Myocyte (in vitro differentiated cells): ENCODE measurements around the gene ASB14. TPM values are rescaled to one million over a fixed set of nuclear protein-coding genes. Genes with fewer than 3 reads are reported as not detected.
A peak's percentile ranks its signal among the peaks of the same experiment; 100 is the strongest.

Experiments
- DNase-seq: peaks from one replicate; pipeline ENCODE4 v3.0.0-alpha.2; 2012; ENCODE audit warnings: low read depth
- total RNA-seq: library from RNA; depleted of rRNA; stranded (reverse); fragments of >200 nt; gene quantifications from 2 replicates; pipeline ENCODE4 v1.2.3, GENCODE V29; 2014

ASB14 gene
- total RNA-seq, 1 donor from 2014 or later, result 5.6 TPM

- no peak for DNase-seq
Observed at GRCh38 chr3:57261119-57261518, 31.4 kb downstream of the ASB14 start.

- no peak for DNase-seq
Observed at GRCh38 chr3:57257678-57258077, 34.8 kb downstream of the ASB14 start.

GRCh38 chr3:57256844-57257243 is 35.6 kb downstream of the ASB14 start:
- peak; percentile 63 for DNase-seq

- peak; percentile 6 for DNase-seq
Observed at GRCh38 chr3:57252404-57252803, 40.1 kb downstream of the ASB14 start.

- no peak for DNase-seq
Observed at GRCh38 chr3:57244946-57245345, 47.5 kb downstream of the ASB14 start.

GRCh38 chr3:57234613-57235575 is 57.6 kb downstream of the ASB14 start:
- no peak for DNase-seq

GRCh38 chr3:57233799-57234198 is 58.7 kb downstream of the ASB14 start:
- DNase-seq, result no peak

- no peak for DNase-seq
Observed at GRCh38 chr3:57230006-57230405, 62.5 kb downstream of the ASB14 start.

- peak; percentile 67 for DNase-seq
Observed at GRCh38 chr3:57227930-57228751, 64.3 kb downstream of the ASB14 start.

GRCh38 chr3:57227204-57227929 is 65.1 kb downstream of the ASB14 start, which contains the start of gene APPL1:
APPL1 (plus strand) TSS chr3:57227729; CDS start chr3:57227884, 155 bp downstream.
- DNase-seq, result peak; percentile 94

- DNase-seq, result no peak
Observed at GRCh38 chr3:57226176-57226575, 66.3 kb downstream of the ASB14 start.

- DNase-seq, result no peak
Observed at GRCh38 chr3:57224856-57225255, 67.6 kb downstream of the ASB14 start.

GRCh38 chr3:57221883-57222282 is 70.6 kb downstream of the ASB14 start:
- DNase-seq, result peak; percentile 54

Other genes starting within 250 kb of the ASB14 start
- gene SPATA12, start 232.0 kb downstream of the ASB14 start, total RNA-seq, result 0.19 TPM in 1 of 2 replicates, not detected in the other
- gene IL17RD, start 127.3 kb downstream of the ASB14 start, total RNA-seq, result 0.56 and 0.73 TPM in 2 replicates
- 0.59 and 0.73 TPM in 2 replicates for gene HESX1, start 92.7 kb downstream of the ASB14 start, total RNA-seq
- gene APPL1, start 65.0 kb downstream of the ASB14 start, total RNA-seq, result 35.7 and 42.9 TPM in 2 replicates